ENCODE data around the gene ABR.
"Not testable (repeated sequence)": the region's sequence is repeated elsewhere in the genome, so short reads cannot be mapped to it uniquely, and the experiment has no call there.

DNA sequence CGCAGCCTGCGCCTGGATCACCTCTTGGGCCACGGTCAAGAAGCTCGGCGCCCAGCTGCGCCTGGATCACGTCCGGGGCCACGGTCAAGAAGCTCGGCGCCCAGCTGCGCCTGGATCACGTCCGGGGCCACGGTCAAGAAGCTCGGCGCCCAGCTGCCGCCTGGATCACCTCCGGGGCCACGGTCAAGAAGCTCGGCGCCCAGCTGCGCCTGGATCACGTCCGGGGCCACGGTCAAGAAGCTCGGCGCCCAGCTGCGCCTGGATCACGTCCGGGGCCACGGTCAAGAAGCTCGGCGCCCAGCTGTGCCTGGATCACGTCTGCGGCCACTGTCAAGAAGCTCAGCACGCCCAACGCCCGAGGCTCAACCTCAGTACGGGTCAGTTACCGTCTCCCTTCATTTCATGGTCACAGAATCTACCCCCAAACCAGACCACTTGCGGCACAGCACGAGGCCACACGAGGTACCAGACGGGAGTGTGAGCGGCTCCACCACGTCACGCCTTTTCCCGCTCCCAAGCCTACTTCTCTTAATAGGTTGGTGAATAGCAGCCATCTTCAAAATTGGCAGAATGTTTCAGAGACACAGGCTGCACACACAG, 131.2 kb downstream of the ABR start:
- TF ChIP-seq, protein P1, sequence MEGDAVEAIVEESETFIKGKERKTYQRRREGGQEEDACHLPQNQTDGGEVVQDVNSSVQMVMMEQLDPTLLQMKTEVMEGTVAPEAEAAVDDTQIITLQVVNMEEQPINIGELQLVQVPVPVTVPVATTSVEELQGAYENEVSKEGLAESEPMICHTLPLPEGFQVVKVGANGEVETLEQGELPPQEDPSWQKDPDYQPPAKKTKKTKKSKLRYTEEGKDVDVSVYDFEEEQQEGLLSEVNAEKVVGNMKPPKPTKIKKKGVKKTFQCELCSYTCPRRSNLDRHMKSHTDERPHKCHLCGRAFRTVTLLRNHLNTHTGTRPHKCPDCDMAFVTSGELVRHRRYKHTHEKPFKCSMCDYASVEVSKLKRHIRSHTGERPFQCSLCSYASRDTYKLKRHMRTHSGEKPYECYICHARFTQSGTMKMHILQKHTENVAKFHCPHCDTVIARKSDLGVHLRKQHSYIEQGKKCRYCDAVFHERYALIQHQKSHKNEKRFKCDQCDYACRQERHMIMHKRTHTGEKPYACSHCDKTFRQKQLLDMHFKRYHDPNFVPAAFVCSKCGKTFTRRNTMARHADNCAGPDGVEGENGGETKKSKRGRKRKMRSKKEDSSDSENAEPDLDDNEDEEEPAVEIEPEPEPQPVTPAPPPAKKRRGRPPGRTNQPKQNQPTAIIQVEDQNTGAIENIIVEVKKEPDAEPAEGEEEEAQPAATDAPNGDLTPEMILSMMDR (IDR thresholded peaks at IDR 0.05): not testable (repeated sequence)
- TF ChIP-seq ZFX (IDR thresholded peaks at IDR 0.05; ENCODE audit: borderline replicate concordance): not testable (repeated sequence)

Measured in 22Rv1 (cell line).